Left colon (tissue), 2 donors: Measurements from ENCODE around the gene NELFE. TPM values are rescaled to one million over a fixed set of nuclear protein-coding genes. Genes with fewer than 3 reads are reported as not detected.
"Not testable (repeated sequence)": the region's sequence is repeated elsewhere in the genome, so short reads cannot be mapped to it uniquely, and the experiment has no call there.

Experiments used
- ATAC-seq: fragments of 200-7000 bp; cut with Tn5 transposase; one replicate; pipeline ENCODE4 v1.9.1; 2020; ENCODE audit warnings: mild to moderate bottlenecking, moderate library complexity
- DNase-seq, 2 donors: peaks; one replicate each; pipeline ENCODE4 v3.0.0-alpha.2; 2020
- intact Hi-C, 2 donors: fragments of 100-400 bp; cut with DNase I in 1 of 2; cut with micrococcal nuclease in 1 of 2; formaldehyde crosslinking; loops; one replicate each; pipeline versions ENCODE4 v1.11.2 to v1.14.0; 2022; cut with DNase I, micrococcal nuclease
- total RNA-seq, 2 donors: library from RNA; stranded (reverse); fragmentation: NEBNext Ultra II Directional; extraction: Animal tissue kit (Norgen Biotek cat#: 25700); gene quantifications; one replicate each; pipeline ENCODE4 v1.2.1, GENCODE V29; 2021
- donor health status: DM: no; HTN: no; CAD: no.
- donor health status: DM: yes; HTN: yes; CAD: no.

NELFE gene
- total RNA-seq, 2 donors from 2014 or later, result 47.9 to 51.3 TPM

DNA sequence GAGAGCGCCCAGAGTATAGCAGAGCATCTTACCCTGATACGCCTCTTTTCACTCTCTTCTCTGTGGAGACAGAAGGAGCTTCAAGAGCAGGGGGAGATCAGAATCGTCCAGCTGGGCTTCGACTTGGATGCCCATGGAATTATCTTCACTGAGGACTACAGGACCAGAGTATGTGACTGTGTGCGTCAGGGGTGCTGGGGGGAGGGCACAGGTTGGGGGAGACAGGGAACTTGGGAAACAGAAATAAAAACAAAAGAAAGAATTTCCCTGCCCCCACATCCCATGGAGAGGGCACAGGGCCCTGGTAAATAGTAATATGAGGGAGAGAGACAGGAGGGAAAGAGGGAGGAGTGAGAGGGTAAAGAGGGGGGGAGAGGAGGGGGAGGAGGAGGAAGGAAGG lies 20.1 kb upstream of the NELFE start:
- intact Hi-C loops, result no loop called here
- ATAC-seq (no peak), DNase-seq (no peak)

DNA sequence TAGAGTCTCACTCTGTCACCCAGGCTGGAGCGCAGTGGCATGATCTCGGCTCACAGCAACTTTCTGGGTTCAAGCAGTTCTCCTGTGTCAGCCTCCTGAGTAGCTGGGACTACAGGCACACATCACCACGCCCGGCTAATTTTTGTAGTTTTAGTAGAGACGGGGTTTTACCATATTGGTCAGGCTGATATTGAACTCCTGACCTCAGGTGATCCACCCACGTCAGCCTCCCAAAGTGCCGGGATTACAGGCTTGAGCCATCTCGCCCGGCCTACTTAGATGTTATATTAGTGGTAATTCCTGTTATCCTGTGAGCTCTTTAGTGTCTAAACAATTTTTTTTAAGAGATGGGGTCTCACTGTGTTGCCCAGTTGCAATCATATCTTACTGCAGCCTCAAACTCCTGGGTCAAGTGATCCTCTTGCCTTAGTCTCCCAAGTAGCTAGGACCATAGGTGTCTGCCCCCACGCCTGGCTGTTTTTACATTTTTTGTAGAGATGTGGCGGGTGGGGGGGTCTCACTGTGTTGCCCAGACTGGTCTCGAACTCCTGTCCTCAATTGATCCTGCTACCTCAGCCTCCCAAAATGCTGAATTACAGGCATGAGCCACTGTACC lies 19.2 kb upstream of the NELFE start:
- ATAC-seq (no peak), DNase-seq (no peak)
- intact Hi-C loops, result no loop called here

DNA sequence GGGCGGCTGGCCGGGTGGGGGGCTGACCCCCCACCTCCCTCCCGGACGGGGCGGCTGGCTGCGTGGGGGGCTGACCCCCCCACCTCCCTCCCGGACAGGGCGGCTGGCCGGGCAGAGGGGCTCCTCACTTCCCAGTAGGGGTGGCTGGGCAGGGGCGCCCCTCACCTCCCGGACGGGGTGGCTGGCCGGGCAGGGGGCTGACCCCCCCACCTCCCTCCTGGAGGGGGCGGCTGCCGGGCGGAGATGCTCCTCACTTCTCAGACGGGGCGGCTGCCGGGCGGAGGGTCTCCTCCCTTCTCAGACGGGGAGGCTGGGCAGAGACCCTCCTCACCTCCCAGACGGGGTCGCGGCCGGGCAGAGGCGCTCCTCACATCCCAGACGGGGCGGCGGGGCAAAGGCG lies 17.3 kb upstream of the NELFE start:
- peak in 1 of 2 donors; percentile 17 for DNase-seq
- intact Hi-C loops, ATAC-seq: not testable (repeated sequence)

DNA sequence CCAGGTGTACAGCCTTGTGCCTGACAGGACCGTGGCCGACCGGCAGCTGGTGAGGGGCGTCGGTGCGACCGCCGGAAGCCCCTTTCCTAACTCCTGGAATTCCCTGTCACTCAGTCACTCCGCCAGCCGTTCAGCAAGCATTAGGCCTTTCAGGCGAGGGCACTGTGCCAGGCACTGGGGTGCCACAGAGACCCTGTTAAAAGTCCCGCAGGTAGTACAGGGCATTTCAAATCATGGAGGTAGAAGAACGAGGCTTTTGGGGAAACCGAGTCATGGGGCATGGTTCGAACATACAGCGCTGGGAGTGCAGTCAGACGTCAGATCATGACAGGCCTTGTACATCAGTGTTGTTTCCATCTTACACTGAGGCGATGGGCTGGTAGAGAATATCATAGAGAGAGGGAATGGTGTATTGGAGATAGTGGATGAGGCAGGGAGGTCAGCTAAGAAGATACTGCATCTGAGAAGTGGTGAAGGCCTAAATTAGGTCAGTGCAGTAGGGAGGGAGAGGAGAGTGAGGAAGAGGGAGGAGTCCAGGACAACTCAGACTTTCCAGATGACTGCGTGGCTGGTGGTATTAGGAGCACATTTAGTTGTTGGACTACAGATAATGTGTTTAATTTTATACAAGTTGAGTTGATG lies 14.1 kb upstream of the NELFE start:
- ATAC-seq, result no peak
- intact Hi-C loops, result no loop called here
- DNase-seq, result peak in 1 of 2 donors; percentile 18

DNA sequence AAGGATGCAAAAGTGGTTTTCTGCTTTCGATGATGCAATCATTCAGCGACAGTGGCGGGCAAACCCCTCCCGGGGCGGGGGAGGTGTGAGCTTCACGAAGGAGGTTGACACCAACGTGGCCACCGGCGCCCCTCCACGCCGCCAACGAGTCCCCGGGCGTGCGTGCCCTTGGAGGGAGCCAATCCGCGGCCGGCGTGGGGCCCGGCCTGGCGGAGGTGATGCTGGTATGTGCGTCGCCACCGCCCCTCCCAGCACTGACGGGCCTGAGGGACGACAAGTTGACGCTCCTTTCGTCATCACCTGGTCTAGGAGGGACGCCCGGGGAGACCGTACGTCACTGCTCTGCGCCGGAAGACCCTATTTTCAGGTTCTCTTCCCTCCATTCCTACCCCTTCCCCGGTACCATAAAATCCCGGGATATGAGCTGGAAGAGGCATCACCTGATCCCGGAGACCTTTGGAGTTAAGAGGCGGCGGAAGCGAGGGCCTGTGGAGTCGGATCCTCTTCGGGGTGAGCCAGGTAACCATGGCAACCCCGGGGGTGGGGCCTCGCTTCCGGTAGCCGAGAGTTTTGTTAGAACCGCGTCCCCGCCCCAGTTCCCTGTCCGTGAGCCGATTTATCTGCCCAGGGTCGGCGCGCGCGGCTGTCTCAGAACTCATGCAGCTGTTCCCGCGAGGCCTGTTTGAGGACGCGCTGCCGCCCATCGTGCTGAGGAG lies 13.4 kb upstream of the NELFE start, which contains the start of gene DXO:
Gene DXO (minus strand): TSS at position 146 of the 716 bp plus-strand sequence. CDS start 463 bp downstream, outside the sequence.
- ATAC-seq (peak; percentile 93), DNase-seq (peak; percentile 97 to 98)
- intact Hi-C loops, result no loop called here

DNA sequence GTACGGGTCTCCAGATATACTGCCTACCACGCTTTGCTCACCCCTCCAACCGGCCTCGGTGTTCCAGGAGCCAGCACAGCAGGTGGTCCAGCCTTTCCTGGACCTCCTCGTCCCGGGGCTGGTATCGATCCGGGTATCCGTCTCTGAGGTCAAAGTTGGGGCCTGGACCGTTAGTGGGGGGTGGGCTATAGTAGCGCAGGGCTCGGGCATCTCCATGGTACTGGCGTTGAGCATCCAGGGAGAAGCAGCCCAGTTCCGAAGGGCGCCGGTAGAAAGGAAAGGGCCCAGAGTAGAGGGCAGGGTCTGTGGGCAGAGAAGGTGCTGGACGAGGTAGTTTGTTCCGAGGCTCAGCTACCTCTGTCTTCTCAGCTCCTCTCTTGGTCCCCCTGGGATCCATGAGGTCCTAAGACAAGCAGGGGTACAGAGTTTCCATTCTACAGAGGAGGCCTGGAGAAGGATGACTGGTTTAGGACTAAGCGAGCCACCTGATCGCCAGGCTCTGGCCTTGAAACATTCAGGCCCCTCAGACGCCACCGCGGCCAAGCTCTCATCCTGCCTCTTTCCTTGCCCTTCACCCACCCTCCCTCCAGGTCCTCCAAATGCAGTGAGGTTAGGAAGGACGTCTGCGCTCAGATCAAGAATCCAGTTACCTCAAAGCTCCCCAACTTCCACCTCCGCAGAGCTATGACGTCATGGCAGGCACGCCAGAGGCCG lies 12.7 kb upstream of the NELFE start:
- intact Hi-C loops, result no loop called here
- DNase-seq, result peak; percentile 25 to 26
- no peak for ATAC-seq

DNA sequence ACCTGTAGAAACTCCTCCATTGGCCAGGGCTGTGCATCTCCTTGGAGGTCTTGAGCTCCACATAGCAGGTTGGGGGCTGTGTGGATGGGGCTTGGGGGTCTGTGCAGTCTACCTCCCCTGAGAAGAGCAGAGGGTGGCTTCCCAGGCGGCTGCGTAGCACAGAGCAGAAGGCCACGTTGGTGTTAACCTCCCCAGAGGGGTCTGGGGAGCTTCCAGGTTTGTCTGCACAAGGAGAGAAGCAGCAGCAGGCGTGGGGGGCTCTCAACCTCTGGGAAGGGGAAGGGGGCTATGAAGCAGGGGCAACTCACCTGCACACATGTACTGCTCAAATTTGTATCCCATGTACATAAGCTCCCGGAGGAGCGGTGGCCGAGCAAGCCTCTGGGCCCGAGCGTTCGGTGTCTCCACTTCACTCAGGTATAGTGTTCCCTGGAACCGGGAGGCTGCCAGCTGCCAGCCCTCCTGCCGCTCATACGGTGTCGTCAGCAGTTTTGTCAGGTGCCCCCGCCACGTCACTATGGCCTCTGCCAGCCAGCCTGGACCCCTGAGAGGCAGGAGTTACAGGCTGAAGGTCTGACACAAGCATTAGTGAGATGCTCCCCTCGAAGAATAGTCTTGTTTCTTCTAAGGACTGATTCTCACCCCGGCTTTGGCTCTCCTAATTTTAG lies 12.0 kb upstream of the NELFE start:
- no peak for ATAC-seq
- peak in 1 of 2 donors; percentile 25 for DNase-seq
- intact Hi-C loops, result no loop called here

DNA sequence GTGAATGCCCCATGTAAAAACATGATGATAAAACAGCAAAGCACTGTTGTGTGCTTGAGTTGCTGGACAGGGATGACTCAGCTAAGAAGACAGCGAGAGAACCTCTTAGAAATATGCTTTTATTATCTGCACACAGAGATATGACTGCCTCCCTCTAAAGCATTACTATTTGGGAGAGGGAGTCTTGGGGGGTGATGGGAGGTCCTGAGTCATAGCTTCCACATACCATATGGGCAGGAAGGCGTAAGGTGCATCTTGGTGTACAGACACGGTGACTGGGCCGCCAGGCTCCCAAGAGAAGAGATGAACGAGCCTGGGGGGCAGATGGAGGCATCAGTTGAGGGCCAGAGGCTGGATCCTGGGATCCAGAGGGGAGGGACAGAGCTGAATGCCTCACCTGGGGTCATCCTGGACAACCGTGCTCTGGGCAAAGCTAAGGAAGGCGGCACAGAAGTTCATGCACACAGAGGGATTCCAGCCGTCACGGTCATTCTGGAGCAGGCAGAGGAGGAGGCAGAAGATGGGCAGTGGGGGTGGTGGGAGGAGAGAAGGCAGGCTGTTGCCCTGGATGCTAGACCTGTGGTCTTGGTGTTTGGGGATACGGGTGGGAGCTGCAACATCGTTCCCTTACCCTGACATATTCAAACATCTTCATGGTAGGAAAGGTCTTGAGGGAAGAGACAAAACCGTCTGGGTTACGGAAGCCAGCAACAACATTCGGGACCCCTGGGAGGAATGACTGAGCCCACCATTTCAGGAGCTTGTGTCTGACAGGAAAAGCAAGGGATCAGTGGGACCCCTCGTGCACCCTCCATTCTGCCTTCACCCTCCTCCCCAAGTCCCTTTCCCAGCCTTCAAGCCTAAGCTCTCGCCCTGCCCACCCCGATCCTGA lies 11.2 kb upstream of the NELFE start:
- peak in 1 of 2 donors; percentile 12 for DNase-seq

DNA sequence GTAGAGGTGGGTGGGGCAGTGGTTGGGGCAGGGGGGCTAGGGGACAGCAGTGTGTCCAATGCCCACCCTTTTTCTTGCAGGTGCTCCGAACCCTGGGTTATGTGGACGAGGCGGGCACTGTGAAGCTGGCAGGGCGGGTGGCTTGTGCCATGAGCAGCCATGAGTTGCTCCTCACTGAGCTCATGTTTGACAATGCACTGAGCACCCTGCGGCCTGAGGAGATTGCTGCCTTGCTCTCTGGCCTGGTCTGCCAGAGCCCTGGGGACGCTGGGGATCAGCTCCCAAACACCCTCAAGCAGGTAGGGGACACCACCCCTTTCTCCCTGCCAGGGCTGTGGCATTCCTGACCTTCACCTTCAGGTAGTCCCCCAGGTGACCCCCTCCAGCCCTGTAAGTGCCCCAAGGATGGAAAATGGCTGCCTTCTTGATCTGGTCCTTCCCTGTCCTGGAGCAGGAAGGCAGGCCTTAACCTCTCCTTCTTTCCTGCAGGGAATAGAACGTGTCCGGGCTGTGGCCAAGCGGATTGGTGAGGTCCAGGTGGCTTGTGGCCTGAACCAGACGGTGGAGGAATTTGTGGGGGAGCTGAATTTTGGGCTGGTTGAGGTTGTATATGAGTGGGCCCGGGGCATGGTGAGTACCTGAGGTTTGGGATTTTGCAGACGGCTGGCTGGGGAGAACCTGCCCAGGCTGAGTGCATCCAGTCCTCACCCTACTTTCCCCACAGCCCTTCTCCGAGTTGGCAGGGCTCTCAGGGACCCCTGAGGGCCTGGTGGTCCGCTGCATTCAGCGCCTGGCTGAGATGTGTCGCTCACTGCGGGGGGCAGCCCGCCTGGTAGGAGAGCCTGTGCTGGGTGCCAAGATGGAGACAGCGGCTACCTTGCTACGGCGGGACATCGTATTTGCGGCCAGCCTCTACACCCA lies 10.3 kb upstream of the NELFE start:
- DNase-seq, result peak in 1 of 2 donors; percentile 20
- ATAC-seq, result no peak
- intact Hi-C loops, result no loop called here

More for the DNA sequence above, 11.2 kb upstream of the NELFE start:
- intact Hi-C loops, result no loop called here
- no peak for ATAC-seq

DNA sequence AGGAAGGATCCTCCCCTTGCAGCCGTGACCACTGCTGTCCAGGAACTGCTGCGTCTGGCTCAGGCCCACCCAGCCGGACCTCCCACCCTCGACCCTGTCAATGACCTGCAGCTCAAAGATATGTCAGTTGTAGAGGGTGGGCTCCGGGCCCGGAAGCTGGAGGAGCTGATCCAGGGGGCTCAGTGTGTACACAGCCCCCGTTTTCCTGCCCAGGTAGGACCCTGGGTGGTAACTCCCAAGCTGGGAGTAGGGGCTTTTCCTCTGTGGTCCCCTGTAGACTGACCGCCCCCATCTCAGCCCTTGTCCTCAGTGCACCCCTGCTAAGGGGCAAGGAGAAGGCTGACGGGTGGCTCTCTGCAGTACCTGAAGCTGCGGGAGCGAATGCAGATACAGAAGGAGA lies 9.6 kb upstream of the NELFE start:
- ATAC-seq, result no peak
- no peak for DNase-seq
- intact Hi-C loops, result no loop called here

DNA sequence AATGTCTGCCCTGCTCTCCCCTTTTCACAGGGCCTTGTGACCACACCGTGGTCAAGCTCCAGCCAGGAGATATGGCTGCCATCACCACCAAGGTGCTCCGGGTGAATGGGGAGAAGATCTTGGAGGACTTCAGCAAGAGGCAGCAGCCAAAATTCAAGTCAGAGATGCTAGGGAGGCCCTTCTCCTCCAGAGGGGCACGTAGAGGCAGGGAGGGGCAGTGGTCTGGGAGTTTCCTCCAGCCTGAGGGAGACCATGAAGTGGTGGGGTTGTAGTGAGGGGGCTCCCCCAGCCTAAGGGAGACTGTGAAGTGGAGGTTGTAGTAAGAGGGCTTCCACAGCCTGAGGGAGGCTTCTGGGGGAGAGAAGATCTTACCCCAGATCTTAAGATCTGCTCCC lies 9.2 kb upstream of the NELFE start:
- intact Hi-C loops, result no loop called here
- ATAC-seq, result no peak

DNA sequence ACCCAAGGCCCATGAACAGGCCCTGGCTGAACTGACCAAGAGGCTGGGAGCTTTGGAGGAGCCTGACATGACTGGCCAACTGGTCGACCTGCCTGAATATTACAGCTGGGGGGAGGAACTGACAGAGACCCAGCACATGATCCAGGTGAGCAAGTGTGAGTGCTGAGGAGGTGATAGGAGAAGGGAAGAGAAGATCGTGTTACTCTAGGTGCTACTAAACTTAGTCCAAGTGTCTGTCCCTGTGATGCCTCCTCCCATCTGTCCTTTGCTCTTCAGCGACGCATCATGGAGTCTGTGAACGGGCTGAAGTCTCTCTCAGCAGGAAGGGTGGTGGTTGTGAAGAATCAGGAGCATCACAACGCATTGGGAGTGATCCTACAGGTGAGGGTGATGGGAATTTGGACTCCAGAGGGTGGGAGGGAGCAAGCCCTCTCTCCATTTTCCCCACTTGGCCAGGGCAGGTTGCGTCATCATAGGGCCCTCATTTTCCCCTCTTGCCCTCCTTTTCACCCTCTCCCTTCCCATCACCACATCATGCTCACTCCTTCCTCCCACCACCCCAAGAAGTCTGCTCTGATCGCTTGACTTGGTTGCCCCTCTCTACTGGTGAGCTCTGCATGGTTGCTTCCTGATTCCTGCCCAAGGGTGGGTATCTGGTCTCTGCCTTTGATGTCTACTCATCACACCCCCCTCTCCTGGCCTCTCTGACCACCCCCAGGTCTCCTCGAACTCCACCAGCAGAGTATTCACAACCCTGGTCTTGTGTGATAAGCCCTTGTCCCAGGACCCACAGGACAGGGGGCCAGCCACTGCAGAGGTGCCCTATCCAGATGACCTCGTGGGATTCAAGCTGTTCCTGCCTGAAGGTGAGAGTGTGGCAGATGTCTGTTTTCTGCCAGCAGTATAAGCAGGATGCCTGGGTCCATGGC lies 8.5 kb upstream of the NELFE start:
- intact Hi-C loops, result no loop called here
- no peak for ATAC-seq
- DNase-seq, result no peak

More for the DNA sequence above, 9.2 kb upstream of the NELFE start:
- DNase-seq, result no peak

DNA sequence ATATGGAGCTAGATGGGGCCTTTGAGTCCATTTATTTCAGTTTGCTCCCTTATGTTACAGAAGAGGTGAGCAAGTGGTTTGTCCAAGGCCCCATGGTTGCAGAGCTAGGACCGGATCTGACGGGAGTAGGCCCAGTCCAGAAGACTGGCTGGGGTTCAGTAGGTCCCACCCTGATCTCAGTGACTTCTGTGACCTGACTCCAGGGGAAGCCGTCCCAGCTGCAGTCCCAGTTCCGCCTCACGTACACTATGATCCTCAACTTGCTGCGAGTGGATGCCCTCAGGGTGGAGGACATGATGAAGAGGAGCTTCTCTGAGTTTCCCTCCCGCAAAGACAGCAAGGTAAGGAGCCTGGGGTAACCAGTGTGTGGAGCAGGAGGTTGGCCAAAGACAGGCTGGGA lies 7.7 kb upstream of the NELFE start:
- no peak for ATAC-seq
- intact Hi-C loops, result no loop called here
- DNase-seq, result no peak

DNA sequence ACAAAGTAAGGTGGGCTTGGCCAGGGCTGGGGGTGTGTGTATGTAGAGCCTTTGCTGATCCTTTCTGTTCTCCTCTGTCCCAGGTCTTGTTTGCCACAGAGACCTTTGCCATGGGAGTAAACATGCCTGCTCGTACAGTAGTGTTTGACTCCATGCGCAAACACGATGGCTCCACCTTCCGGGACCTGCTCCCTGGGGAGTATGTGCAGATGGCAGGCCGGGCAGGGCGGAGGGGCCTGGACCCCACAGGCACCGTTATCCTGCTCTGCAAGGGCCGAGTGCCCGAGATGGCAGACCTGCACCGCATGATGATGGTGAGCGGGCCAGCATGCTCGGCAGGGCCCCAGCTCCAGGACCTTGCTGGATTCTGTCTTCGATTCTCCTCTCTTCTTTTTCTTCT lies 6.9 kb upstream of the NELFE start:
- no peak for DNase-seq
- intact Hi-C loops, result no loop called here
- no peak for ATAC-seq

DNA sequence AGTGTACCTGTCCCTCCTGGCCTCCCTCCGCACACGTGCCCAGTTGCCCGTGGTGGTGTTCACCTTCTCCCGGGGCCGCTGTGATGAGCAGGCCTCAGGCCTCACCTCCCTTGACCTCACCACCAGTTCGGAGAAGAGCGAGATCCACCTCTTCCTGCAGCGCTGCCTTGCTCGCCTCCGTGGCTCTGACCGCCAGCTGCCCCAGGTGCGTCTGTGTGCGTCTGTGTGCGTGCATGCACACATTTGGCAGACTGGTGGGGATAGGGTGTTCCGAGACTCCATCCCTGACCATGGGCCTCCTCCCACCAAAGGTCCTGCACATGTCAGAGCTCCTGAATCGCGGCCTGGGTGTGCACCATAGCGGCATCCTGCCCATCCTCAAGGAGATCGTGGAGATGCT lies 5.2 kb upstream of the NELFE start:
- intact Hi-C loops, result no loop called here
- no peak for DNase-seq
- no peak for ATAC-seq

DNA sequence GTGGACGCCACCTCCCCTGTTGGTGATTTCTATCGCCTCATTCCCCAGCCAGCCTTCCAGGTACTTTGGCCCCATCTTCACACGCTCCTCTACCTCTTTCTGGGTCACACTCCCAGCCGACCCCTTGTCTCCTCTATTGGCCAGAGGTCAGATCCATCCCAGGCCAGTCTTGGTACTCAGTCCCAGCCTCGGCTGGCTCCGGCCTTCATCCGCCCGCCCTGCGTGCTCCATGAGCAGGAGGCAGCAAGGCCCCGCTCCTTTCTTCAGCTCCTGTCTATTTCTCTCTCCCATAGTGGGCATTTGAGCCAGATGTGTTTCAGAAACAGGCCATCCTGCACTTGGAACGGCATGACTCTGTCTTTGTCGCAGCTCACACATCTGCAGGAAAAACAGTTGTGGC lies 2.8 kb upstream of the NELFE start:
- DNase-seq (no peak), ATAC-seq (no peak)
- intact Hi-C loops, result no loop called here
